ENCODE data around the gene DENND6B. TPM values are rescaled to one million over a fixed set of nuclear protein-coding genes. Genes with fewer than 3 reads are reported as not detected.
"Not testable (repeated sequence)": the region's sequence is repeated elsewhere in the genome, so short reads cannot be mapped to it uniquely, and the experiment has no call there.

The DENND6B gene
- total RNA-seq, 1 donor from 2014 or later = 1.8 TPM

DNA sequence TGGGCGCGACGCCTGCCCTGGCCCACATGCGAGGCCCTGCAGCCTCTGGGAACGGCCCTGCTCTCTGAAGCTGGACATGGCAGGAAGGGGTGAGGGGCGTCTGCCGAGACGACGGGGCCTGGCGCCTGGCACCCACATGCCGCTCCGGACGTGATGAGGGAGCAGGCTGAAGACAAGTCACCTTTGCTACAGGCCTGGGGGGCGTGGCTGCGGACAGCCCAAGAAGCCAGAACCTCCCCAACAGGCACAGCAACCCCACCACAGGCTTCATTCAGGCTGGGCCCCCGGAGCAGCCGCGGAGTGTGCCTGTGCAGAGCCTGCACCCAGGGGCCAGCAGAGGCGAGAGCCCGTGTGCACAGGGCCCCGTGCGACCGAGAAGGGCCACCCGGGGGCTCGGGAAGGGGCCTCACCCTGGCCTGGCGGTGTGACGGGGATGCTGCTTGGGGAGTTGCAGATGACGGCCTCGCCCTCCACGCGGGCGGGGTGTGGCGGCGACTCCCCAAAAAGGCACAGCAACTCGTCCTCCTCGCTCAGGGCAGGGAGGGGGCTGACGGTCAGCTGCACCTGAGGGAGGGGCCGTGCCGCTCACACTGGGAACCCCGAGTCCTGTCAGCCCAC lies 40.0 kb downstream of the DENND6B start:
- no peak for DNase-seq (ENCODE audit: low read depth in 2 of 2)

DNA sequence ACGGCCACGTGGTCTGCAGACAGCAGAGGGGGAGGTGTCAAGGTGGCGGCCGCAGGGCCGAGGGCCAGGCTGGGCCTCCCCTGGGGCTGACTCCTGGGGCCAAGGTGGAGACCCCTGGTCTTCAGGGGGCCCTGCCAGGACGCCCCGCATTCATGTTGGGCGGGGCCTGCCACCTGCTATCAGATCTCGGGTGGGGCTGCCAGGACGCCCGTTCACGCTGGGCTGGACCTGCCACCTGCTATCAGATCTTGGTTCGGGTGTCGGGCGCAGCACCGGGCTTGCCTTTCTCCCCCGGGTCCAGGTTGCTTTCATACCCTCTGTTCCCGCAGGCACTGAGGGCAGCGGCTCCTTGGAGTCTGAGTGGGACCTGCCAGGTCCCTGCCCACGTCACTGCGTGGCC lies 40.5 kb downstream of the DENND6B start:
- no peak for DNase-seq (ENCODE audit: low read depth in 2 of 2)

DNA sequence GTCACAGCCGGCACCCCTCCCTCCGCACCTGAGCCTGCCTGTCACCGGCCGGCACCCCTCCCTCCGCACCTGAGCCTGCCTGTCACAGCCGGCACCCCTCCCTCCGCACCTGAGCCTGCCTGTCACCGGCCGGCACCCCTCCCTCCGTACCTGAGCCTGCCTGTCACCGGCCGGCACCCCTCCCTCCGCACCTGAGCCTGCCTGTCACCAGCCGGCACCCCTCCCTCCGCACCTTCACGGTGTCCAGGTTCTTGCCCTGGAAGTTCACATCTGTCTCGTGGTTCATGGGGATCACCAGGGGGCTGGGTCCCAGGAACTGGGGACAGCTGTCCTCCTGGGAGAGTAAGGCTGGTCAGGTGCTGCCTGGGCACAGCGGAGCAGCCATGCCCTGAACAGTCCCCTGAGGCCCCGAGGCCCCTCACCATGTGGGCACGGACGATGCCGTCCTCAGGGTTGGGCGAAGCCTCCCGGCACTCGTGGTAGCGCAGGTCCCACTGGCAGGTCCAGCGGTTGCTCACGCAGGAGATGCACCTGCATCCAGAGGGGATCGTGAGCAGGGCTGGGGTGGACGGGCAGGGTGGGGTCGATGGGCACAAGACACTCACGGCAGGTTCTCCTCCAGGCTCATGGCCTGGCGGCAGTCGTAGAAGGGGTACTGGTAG lies 41.1 kb downstream of the DENND6B start:
- DNase-seq (ENCODE audit: low read depth in 2 of 2) = no peak

DNA sequence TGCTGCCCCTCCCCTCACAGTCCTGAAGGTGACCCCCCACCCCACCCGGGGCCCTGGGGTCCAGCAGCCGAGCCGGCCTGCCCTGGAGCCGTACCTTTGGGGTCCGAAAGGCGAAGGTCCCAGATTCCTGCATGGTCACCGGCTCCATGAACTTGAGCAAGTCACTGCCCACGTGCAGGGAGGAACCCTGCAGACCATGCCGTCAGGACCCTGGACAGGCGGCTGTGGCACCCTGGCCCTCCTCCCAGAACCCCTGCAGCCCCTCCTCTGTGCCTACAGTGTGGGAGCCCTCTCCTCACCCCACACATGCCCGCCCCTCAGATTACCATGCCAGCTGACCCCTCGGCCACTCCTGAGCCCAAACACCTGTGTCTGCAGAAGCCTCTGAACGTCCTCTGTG lies 42.3 kb downstream of the DENND6B start:
- no peak for DNase-seq (ENCODE audit: low read depth in 2 of 2)

DNA sequence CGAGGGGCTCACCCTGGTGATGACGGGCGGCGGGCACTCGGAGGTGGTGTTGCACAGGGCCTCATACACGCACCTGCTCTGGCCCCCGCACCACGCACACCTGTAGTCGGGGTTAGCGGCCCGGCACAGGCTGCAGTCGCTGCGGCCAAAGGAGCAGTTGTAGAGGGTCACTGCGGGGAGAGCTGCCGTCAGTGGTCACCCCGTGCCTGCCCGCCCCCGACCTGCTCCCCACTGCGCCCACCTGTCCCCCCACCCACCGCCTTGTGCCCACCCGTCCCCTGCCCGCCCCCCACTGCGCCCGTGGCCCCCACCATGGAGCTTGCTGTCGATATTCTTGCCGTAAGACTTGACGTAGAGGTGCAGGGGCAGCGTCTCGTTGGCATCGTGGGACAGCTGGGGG lies 43.0 kb downstream of the DENND6B start:
- DNase-seq (ENCODE audit: low read depth in 2 of 2) = no peak

DNA sequence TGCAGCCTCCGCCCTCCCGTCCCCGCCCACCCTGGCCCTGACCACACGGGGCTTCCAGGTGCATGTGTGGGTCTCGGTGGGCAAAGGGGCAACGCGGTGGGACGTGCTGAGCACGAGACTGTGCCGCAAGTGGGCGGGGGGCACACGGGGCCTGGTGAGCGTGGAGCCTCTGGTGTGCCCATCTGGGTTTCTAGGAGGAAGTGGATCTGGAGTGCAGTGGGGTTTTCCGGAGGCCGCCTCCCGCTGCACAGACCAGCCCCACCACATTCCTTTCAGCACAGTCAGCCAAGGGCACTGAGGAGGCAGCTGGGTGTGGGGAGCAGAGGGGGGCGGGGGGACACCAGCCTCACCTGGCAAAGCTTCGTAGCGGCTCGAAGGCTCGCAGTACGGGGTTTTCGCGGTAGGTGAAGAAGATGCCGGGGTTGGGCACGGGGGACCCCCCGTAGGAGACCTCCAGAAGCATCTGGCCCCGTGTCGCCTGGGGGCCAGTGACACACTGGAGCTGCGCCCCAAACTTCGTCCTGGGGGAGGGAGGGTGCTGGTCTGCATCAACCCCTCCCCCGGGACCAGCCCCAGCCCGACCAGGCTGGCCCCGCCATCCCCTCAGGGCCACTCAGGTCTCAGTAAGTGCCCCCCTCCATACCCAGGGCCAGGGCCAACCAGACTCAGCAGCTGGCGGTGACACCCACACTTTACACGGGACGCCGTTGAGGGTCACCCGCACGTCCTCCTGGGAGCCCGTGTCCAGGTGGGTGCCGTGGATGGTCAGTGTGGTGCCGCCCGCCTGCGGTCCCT lies 44.3 kb downstream of the DENND6B start:
- peak in 1 of 2 donors; percentile 64 for DNase-seq (ENCODE audit: low read depth in 2 of 2)

DNA sequence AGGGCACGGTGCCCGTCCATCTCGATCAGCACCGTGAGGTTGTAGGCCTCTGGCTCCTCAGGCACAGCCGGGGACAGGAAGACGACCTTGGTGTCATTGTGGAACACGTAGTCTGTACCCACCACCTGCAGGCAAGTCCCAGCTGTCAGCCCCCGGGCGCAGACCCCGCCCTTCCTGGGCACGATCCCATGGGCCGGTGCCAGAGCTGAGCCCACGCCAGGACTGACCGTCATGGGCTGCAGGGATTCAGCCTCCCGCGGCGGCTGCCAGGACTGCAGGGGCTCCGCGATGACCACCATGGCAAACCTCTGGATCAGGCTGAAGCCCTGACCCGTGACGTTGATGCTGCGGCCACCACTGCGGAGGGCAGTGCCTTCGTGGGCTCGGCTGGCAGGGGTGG lies 44.9 kb downstream of the DENND6B start:
- no peak for DNase-seq (ENCODE audit: low read depth in 2 of 2)

DNA sequence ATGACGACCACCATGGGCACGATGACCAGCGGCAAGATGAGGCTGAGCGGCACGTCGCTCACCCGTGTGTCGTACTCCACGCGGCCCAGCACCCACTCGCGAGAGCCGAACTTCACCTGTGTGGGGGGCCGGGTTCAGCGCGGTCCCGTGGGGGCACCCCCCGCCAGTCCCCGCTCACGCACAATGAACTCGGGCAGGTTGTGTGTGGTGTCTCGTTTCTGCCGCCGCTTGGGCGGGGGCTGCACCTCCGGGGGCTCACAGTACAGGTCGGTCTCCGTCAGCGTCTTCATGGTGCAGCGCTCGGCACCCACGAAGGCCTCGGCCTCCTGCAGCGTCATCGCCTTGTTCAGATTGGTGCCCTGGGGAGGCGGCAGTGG lies 45.4 kb downstream of the DENND6B start:
- DNase-seq (ENCODE audit: low read depth in 2 of 2) = no peak

DNA sequence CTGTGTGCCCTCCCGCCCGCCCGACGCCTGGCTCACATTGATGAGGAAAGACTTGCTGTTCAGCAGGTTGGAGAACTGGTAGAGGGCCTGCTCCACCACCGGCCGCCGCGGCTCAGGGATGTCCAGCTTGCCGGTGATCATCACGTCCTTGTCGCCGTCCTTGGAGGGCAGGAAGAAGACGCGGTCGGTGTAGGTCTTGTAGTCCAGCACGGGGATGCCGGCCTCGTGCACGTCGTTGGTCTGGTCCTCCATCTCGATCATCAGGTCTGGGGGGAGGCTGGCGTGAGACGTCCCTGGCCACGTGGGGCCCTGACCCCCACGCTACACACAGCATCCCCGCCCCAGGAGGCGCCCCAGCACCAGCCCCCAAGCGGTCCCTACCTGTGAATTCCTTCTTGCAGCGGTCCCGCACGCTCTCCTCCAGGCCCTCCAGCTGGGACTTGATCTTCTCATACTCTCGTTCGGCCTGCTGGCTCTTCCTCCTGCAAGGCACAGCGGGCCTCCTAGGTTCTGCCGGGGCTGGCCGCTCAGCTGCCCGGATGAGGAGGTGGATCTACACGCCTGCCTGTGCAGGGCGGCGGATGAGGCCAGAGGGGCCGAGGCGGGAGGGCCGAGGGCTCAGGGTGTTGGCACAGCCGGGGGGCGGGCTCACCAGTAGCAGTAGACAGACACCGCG lies 46.0 kb downstream of the DENND6B start:
- DNase-seq (ENCODE audit: low read depth in 2 of 2) = no peak

DNA sequence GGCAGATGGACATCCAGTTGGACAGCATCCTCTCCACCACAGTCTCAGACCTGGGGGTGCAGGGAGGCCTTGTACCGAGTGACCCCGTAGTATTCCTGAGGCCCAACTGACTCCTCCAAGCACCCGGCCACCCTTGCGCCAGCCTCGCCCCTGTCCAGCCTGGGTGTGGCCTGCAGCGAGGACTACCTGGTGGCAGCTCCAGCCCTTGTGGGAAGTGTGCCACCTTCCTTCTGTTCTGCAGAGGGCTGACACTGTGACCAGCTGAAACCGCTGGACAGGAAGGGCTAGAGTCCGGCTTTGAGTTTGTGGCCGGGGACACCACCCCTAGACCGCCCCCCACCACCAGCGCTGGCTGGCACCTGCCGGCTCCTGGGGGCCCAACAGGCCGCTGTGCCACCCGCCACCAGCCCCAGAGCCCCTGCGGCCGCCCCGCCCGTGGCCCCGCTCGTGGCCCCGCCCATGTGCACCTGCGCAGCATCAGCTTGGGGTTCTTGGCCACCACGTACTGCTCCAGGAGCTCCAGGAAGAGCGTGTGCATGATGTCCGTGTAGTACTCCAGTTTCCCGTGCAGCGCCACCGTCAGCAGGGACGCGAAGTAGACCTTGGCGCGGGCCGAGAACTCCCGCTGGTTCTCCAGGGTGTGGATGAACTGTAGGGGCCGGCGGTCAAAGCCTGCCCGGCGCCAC lies 46.6 kb downstream of the DENND6B start:
- DNase-seq (ENCODE audit: low read depth in 2 of 2) = no peak

DNA sequence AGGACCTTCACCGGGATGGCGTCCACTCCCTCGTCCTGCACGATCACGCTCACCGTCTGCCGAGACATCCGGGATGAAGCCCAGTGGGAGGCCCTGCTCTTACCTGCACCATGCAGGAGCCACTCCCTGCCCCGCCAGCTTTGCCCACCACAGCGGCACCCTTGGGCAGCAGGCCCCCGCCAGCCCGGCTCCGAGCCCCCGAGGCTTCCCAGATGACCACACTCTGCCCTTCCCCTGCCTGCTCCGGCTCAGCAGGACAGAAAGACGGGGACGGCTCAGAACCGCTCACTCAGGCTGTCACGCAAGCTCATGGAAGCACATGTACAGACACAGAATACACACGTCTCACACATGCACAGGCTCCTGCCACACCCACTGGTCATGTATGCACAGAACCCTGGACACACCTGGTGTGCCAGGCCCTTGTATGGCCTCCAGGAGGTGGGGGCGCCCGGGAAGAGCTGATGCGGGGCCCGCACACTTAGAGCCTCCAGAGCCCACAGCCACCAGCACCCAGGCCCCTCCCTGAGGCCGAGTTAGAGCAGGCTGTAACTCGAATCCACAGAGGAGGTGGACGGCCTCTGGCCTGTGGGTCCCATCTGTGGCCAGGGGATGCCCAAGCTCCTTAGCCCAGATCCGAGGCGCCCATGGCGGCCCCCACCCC lies 47.7 kb downstream of the DENND6B start:
- DNase-seq (ENCODE audit: low read depth in 2 of 2) = no peak

DNA sequence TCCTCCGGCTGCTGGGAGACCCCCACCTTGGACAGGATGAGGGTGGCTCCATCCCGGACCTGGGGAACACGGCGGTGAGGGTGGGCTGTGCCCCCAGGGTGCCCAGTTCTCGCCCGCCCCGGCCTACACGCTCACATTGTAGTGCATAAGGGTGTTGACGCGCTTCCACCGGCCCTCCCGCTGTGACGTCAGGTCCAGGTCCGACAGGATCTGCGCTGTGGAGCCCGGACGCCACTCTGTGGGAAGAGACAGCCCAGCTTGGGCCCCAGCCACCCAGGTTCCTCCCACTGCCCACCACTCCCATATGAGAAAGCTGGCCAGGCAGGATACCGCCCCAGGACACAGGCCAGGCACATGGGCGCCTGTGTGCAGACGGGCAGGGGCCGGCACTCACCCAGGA lies 48.4 kb downstream of the DENND6B start:
- no peak for DNase-seq (ENCODE audit: low read depth in 2 of 2)

DNA sequence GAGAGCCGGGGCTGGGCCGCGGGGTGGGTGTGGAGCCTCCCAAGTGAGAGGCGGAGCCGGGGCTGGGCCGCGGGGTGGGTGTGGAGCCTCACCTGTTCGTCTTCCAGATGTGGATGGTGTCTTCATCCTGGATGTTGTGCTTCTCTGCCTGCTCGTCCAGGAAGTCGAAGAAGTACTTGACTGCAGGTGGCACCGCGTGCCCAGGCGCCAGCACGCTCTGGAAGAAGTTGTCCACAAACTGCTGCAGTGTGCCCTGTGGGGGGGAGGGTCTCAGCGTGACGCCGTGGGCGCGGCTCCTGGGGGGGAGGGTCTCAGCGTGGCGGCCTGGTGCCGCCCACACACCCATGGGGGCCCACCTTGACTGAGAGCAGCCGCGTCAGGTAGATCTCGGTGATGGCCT lies 49.1 kb downstream of the DENND6B start:
- no peak for DNase-seq (ENCODE audit: low read depth in 2 of 2)

DNA sequence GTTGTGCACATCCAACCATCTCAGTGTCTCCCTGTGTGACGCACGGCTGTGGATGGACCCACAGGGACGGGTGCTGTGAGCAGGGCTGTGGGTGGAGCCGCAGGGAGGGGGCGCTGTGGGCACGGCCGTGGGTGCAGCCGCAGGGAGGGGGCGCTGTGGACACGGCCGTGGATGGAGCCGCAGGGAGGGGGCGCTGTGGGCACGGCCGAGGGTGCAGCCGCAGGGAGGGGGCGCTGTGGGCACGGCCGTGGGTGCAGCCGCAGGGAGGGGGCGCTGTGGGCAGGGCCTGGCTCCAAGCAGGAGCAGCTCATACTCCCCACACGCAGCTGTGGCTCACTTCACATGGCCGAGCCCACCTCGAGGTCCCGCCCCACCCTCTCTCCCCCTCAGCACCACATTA lies 50.7 kb downstream of the DENND6B start:
- DNase-seq (ENCODE audit: low read depth in 2 of 2) = peak; percentile 72 to 80

DNA sequence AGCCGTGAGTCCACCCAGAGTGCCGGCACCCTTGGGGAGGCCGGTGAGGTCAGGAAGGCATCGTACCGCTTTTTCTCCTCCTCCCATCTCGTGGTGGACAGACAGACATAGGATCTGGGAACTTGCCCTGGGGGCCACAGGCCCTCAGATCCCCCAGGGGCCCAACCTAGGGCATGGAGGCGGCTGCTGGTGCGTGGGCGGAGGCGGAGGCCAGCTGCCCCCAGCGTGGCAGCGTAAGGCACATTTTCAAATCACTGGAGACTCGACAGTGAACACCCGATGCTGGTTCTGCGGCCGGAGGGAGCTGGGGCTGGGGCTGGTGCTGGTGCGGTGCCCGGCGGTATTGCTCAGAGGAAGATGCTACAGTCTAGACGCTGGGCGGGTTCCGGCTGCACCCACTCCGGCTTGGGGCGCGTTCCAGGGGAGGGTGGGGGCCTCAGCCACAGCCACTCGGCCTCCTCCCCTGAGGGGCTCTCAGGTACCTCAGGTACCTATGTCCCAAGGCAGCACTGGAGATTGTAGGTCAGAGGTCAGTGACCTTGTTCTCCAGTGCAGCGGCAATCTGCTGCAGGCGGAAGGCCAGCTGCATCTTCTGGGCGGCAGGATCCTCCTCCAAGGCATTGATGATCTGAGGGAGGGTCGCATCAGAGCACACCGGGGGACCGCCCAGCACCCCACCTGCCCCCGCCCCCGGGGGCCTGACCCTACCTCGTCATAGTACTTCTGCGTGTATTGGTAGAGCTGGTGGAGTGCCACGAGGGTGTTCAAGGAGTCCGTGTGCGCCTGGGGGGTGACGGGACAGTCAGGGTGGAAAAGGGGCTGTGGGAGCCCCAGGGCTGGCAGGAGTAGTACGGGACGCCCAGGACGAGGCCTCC lies 51.4 kb downstream of the DENND6B start:
- no peak for DNase-seq (ENCODE audit: low read depth in 2 of 2)

DNA sequence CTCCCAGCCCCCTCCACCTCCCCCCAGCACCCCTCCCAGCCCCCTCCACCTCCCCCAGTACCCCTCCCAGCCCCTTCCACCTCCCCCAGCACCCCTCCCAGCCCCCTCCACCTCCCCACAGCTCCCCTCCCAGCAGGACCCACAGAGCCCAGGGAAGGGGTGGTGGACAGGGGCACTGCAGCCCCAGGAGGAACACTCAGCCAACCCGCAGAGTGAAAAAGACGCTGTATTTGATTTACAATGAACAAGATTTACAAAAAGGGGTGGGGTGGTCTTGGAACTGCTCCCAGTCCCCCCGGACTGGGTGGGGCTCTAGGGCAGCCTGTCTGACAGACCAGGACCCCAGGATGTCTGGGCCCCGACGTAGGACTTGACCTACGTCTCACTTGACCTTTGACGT lies 52.0 kb downstream of the DENND6B start:
- DNase-seq (ENCODE audit: low read depth in 2 of 2) = no peak

DNA sequence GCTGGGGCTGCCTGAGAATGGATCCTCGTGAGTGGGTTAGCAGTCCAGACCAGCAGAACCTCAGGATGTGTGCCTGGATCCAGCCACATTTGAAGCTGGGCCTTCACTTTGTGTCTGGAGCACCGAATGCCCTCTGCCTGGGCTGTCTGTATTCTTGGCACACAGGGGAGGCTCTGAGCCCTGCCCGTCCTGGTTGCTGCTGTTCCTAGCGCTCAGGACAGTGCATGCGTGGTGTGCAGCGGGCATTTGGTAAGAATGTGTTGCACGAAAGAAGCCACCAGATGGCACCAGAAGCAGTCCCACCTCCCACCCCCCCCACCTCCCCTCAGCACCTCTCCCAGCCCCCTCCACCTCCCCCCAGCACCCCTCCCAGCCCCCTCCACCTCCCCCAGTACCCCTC lies 52.5 kb downstream of the DENND6B start:
- peak; percentile 63 to 83 for DNase-seq (ENCODE audit: low read depth in 2 of 2)

DNA sequence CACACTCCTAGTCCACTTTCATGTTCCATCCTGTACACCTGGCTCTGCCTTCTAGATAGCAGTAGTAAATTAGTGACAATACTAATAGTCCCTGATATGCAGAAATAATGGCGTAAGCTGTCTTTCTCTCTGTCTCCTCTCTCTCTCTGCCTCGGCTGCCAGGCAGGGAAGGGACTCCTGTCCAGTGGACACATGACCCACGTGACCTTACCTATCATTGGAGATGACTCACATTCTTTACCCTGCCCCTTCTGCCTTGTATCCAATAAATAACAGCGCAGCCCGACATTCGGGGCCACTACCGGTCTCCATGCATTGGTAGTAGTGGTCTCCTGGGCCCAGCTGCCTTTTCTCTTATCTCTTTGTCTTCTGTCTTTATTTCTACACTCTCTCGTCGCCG lies 53.0 kb downstream of the DENND6B start:
- not testable (repeated sequence) for DNase-seq (ENCODE audit: low read depth in 2 of 2)

DNA sequence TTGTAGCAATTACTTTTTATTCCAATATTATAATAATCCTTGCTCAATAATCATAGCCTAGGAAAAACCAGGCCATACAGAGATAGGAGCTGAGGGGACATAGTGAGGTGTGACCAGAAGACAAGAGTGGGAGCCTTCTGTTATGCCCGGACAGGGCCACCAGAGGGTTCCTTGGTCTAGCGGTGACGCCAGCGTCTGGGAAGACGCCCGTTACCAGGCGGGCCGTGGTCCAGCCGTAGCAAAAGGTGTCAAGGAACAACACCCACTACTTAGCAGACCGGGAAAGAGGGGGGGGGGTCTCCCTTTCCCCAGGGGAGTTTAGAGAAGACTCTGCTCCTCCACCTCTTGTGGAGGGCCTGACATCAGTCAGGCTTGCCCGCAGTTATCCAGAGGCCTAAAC lies 53.5 kb downstream of the DENND6B start:
- DNase-seq (ENCODE audit: low read depth in 2 of 2) = not testable (repeated sequence)

Data from lung microvascular endothelial cell (primary cell).